Measurements from ENCODE around the gene CCN5. TPM values are rescaled to one million over a fixed set of nuclear protein-coding genes. Genes with fewer than 3 reads are reported as not detected.

CCN5 gene
- total RNA-seq, 1 experiment from 2014 or later: 0.26 TPM

DNA sequence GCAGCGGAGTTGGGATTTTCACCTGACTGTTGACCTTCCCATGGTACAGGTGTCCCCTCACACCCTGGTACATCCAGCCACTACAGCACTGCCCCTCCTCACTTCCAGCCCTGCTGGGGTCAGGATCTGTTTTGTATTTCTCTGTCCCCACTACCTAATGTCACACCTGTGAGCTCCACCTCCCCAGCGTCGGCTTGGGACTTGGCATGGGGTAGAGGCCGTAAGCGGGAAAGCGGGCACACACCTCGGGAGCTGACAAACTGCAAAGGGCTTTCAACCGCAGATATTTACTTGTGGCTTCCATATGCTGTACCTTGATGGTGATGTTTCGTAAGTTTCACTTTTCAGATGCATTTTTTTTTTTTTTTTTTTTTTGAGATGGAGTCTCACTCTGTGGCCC, 5.4 kb upstream of the CCN5 start:
- ChIA-PET CTCF (no interaction called here), POLR2A (ENCODE audit: unreplicated experiment) (no interaction called here)
- no peak overlapping the region for H3K27ac ChIP-seq (ENCODE audit: low read length)
- DNase-seq (no peak), ATAC-seq (no peak)
- H3K9ac ChIP-seq (ENCODE audit: low read length): no peak overlapping the region
- H2AFZ ChIP-seq (ENCODE audit: low read length): no peak overlapping the region
- no peak overlapping the region for H3K4me3 ChIP-seq (ENCODE audit: low read length)
- H3K4me2 ChIP-seq (ENCODE audit: low read length): no peak overlapping the region
- H3K9me3 ChIP-seq (ENCODE audit: low read length): no peaks in the 10 kb centered on the region
- no peaks in the 10 kb centered on the region for H3K79me2 ChIP-seq (ENCODE audit: low read length)
- no peaks in the 10 kb centered on the region for H3F3A ChIP-seq (ENCODE audit: low read length, unreplicated experiment)
- intact Hi-C loops (cut with micrococcal nuclease): no loop called here
- no peaks in the 10 kb centered on the region for H3K9me2 ChIP-seq (replicated peaks; ENCODE audit: low read length)
- TF ChIP-seq, protein P1, sequence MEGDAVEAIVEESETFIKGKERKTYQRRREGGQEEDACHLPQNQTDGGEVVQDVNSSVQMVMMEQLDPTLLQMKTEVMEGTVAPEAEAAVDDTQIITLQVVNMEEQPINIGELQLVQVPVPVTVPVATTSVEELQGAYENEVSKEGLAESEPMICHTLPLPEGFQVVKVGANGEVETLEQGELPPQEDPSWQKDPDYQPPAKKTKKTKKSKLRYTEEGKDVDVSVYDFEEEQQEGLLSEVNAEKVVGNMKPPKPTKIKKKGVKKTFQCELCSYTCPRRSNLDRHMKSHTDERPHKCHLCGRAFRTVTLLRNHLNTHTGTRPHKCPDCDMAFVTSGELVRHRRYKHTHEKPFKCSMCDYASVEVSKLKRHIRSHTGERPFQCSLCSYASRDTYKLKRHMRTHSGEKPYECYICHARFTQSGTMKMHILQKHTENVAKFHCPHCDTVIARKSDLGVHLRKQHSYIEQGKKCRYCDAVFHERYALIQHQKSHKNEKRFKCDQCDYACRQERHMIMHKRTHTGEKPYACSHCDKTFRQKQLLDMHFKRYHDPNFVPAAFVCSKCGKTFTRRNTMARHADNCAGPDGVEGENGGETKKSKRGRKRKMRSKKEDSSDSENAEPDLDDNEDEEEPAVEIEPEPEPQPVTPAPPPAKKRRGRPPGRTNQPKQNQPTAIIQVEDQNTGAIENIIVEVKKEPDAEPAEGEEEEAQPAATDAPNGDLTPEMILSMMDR (conservative IDR thresholded peaks at IDR 0.05; ENCODE audit: low read depth, low read length): no peak
- TF ChIP-seq EZH2 (IDR thresholded peaks at IDR 0.05; ENCODE audit: low read length, unreplicated experiment): no peak
- no peak for TF ChIP-seq EZH2phosphoT487 (IDR thresholded peaks at IDR 0.05; ENCODE audit: borderline replicate concordance, low read length)
- H4K20me1 ChIP-seq (ENCODE audit: low read length): no peaks in the 10 kb centered on the region
- no TSS peak for BruUV-seq (replicated peaks)
- H3K4me1 ChIP-seq (ENCODE audit: insufficient read depth, low read length): peaks cover 8% of the 10 kb centered on the region
- H3K27me3 ChIP-seq (ENCODE audit: low read length): no peaks in the 10 kb centered on the region
- H3K36me3 ChIP-seq (ENCODE audit: low read depth, low read length): no peaks in the 10 kb centered on the region

DNA sequence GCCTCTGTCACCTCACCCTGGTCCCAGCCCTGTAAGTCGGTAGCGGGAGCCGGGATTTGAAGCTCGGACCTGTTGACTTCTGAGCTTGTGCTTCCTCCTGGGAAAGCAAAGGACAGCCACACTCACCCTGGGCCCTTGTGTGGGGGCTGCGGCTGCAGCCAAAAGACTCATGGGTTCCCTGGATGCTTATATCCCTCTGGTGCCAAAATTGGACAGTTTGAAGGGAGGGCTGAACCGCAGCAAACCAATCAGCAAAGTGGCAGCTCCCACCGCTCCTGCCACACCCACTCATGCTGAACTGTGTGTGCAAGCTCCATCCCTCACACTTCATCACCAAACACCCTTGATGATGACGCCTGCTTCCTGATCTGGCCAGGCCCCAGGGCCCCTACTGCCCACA, 3.9 kb upstream of the CCN5 start:
- intact Hi-C loops (cut with micrococcal nuclease): no loop called here
- no peak for DNase-seq
- Histone ChIP-seq H3K27me3 (ENCODE audit: low read length) (no peaks in the 10 kb centered on the region), H3K4me3 (ENCODE audit: low read length) (no peak overlapping the region), H4K20me1 (ENCODE audit: low read length) (no peaks in the 10 kb centered on the region), H3F3A (ENCODE audit: low read length, unreplicated experiment) (no peaks in the 10 kb centered on the region), H3K36me3 (ENCODE audit: low read depth, low read length) (no peaks in the 10 kb centered on the region), H3K9me3 (ENCODE audit: low read length) (no peaks in the 10 kb centered on the region), H2AFZ (ENCODE audit: low read length) (no peak overlapping the region), H3K9ac (ENCODE audit: low read length) (no peak overlapping the region), H3K27ac (ENCODE audit: low read length) (no peak overlapping the region), H3K4me2 (ENCODE audit: low read length) (no peak overlapping the region), H3K79me2 (ENCODE audit: low read length) (no peaks in the 10 kb centered on the region), H3K4me1 (ENCODE audit: insufficient read depth, low read length) (peaks cover 15% of the 10 kb centered on the region), H3K9me2 (replicated peaks; ENCODE audit: low read length) (no peaks in the 10 kb centered on the region)
- no peak for ATAC-seq
- TF ChIP-seq EZH2phosphoT487 (IDR thresholded peaks at IDR 0.05; ENCODE audit: borderline replicate concordance, low read length) (no peak), EZH2 (IDR thresholded peaks at IDR 0.05; ENCODE audit: low read length, unreplicated experiment) (no peak)
- TF ChIP-seq, protein P1 (conservative IDR thresholded peaks at IDR 0.05; ENCODE audit: low read depth, low read length): no peak
- no TSS peak for BruUV-seq (replicated peaks)
- ChIA-PET CTCF (no interaction called here), POLR2A (ENCODE audit: unreplicated experiment) (no interaction called here)

DNA sequence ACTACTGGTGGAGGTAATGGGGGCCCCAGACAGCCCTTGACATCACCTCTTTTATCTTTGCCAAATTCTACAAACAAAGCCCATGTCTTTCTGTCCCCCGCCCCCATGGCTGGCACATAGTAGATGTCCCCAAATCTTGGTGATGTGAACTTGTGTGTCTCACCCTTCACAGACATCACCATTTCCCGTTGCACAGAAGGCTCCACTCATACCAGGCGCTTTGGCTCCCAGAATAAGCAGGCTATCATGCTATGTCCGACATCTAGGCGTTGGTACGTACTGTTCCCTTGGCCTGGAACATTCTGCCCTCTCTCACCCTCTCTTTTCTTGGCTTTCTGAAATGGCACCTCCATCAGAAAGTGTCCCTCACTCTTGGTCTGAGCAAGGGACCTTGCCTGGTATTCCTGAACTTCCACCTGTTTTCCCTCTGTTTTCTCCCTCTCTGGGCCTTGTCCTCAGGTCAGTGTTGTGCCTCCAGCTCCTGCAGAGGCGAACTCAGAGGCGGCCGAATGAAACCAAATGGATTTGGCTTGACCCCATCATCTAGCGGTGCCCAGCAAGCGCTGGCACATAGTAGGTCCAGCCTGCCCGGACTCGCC, 968 bp upstream of the CCN5 start:
- ATAC-seq: peak; percentile 52
- intact Hi-C loops (cut with micrococcal nuclease): loop anchor here (2.0 kb wide), 1 partner anchor 15 kb away; no protein-coding TSS in a partner anchor
- H3K79me2 ChIP-seq (ENCODE audit: low read length): no peaks in the 10 kb centered on the region
- H3K9me3 ChIP-seq (ENCODE audit: low read length): no peaks in the 10 kb centered on the region
- no peaks in the 10 kb centered on the region for H3K27me3 ChIP-seq (ENCODE audit: low read length)
- peak overlapping the region; percentile 66; the same call in 1 of the 2 replicates for H3K4me2 ChIP-seq (ENCODE audit: low read length)
- H3K4me3 ChIP-seq (ENCODE audit: low read length): no peak overlapping the region
- peaks cover 15% of the 10 kb centered on the region for H3K4me1 ChIP-seq (ENCODE audit: insufficient read depth, low read length)
- CTCF ChIA-PET: no interaction called here
- no peak overlapping the region for H3K27ac ChIP-seq (ENCODE audit: low read length)
- TF ChIP-seq EZH2phosphoT487 (IDR thresholded peaks at IDR 0.05; ENCODE audit: borderline replicate concordance, low read length) (no peak), EZH2 (IDR thresholded peaks at IDR 0.05; ENCODE audit: low read length, unreplicated experiment) (no peak)
- TF ChIP-seq, protein P1 (conservative IDR thresholded peaks at IDR 0.05; ENCODE audit: low read depth, low read length): no peak
- POLR2A ChIA-PET (ENCODE audit: unreplicated experiment): interaction anchor here (1.1 kb wide), 1 partner anchor 14 kb away, joined by 3 read pairs; no protein-coding TSS in a partner anchor
- BruUV-seq (replicated peaks): no TSS peak
- no peak for DNase-seq
- no peak overlapping the region for H2AFZ ChIP-seq (ENCODE audit: low read length)
- H3F3A ChIP-seq (ENCODE audit: low read length, unreplicated experiment): no peaks in the 10 kb centered on the region
- no peak overlapping the region for H3K9ac ChIP-seq (ENCODE audit: low read length)
- H3K9me2 ChIP-seq (replicated peaks; ENCODE audit: low read length): no peaks in the 10 kb centered on the region
- H3K36me3 ChIP-seq (ENCODE audit: low read depth, low read length): no peaks in the 10 kb centered on the region
- no peaks in the 10 kb centered on the region for H4K20me1 ChIP-seq (ENCODE audit: low read length)
